BE2C (cell line): ENCODE results near the gene DNAH3.

ENCODE experiments used
- DNase-seq: peaks from one replicate; pipeline ENCODE4 v3.0.0-alpha.2; 2020
- H3K27me3 ChIP-seq: fragments of 250-450 bp; sonication (Bioruptor Pico); 2 replicates; pipeline ENCODE4 v1.5.1; 2020; ENCODE audit warnings: mild to moderate bottlenecking
- H3K36me3 ChIP-seq: fragments of 250-450 bp; sonication (Bioruptor Pico); 2 replicates; pipeline ENCODE4 v1.5.1; 2020; ENCODE audit warnings: mild to moderate bottlenecking
- H3K4me1 ChIP-seq: fragments of 250-450 bp; sonication (Bioruptor Pico); 2 replicates; pipeline ENCODE4 v1.5.1; 2020
- H3K4me3 ChIP-seq: 2 replicates; pipeline ENCODE4 v1.5.1; 2011; ENCODE audit warnings: low read depth, low read length
- H3K9me3 ChIP-seq: fragments of 250-450 bp; sonication (Bioruptor Pico); 2 replicates; pipeline ENCODE4 v1.5.1; 2020
- CTCF ChIP-seq: IDR thresholded peaks from 2 replicates; pipeline ENCODE4 v1.5.1; 2012; ENCODE audit warnings: mild to moderate bottlenecking, low read depth, low read length

Gene DNAH3

GRCh38 chr16:21092951-21093350 is 57.7 kb downstream of the DNAH3 start:
- Histone ChIP-seq H3K4me1 (no peaks in the 10 kb centered on the region), H3K9me3 (no peaks in the 10 kb centered on the region), H3K36me3 (no peaks in the 10 kb centered on the region), H3K4me3 (no peak overlapping the region), H3K27me3 (no peaks in the 10 kb centered on the region)
- TF ChIP-seq CTCF: no peak
- DNase-seq: no peak

- no peak for TF ChIP-seq CTCF
- DNase-seq: no peak
Measured at GRCh38 chr16:21088646-21089538, 61.8 kb downstream of the DNAH3 start.

GRCh38 chr16:21088143-21088542 is 62.5 kb downstream of the DNAH3 start:
- H3K9me3 ChIP-seq: no peaks in the 10 kb centered on the region
- no peak for DNase-seq
- H3K4me1 ChIP-seq: no peaks in the 10 kb centered on the region
- H3K36me3 ChIP-seq: no peaks in the 10 kb centered on the region
- no peak for TF ChIP-seq CTCF
- no peak overlapping the region for H3K4me3 ChIP-seq
- H3K27me3 ChIP-seq: no peaks in the 10 kb centered on the region

More at GRCh38 chr16:21088646-21089538, 61.8 kb downstream of the DNAH3 start:
- Histone ChIP-seq H3K36me3 (no peaks in the 10 kb centered on the region), H3K27me3 (no peaks in the 10 kb centered on the region), H3K4me1 (no peaks in the 10 kb centered on the region), H3K4me3 (no peak overlapping the region), H3K9me3 (no peaks in the 10 kb centered on the region)

- no peak overlapping the region for H3K4me3 ChIP-seq
- no peak for DNase-seq
- no peak for TF ChIP-seq CTCF
- H3K36me3 ChIP-seq: no peaks in the 10 kb centered on the region
- H3K27me3 ChIP-seq: no peaks in the 10 kb centered on the region
- H3K9me3 ChIP-seq: no peaks in the 10 kb centered on the region
- H3K4me1 ChIP-seq: no peaks in the 10 kb centered on the region
Measured at GRCh38 chr16:21084631-21085225, 65.9 kb downstream of the DNAH3 start.

GRCh38 chr16:21083729-21084268 is 66.8 kb downstream of the DNAH3 start:
- TF ChIP-seq CTCF: peak; percentile 79
- Histone ChIP-seq H3K4me3 (no peak overlapping the region), H3K36me3 (no peaks in the 10 kb centered on the region), H3K9me3 (no peaks in the 10 kb centered on the region), H3K27me3 (no peaks in the 10 kb centered on the region), H3K4me1 (no peaks in the 10 kb centered on the region)
- peak; percentile 70 for DNase-seq

- TF ChIP-seq CTCF: no peak
Measured at GRCh38 chr16:21081329-21081728, 69.3 kb downstream of the DNAH3 start.

More at GRCh38 chr16:21081329-21081728, 69.3 kb downstream of the DNAH3 start:
- H3K36me3 ChIP-seq: no peaks in the 10 kb centered on the region
- H3K9me3 ChIP-seq: no peaks in the 10 kb centered on the region
- DNase-seq: no peak
- no peaks in the 10 kb centered on the region for H3K27me3 ChIP-seq
- H3K4me1 ChIP-seq: no peaks in the 10 kb centered on the region
- no peak overlapping the region for H3K4me3 ChIP-seq
